Measurements from ENCODE around the gene NXNL1. TPM values are rescaled to one million over a fixed set of nuclear protein-coding genes. Genes with fewer than 3 reads are reported as not detected.

NXNL1 gene
- total and polyA plus RNA-seq, 7 donors: not detected

- WGBS, 2 donors: 65 to 72% methylated on average over 12 of the region's 12 CpGs
- Histone ChIP-seq H3K36me3 (peaks cover 0 to 3% (median 0%) of the 10 kb centered on the region in 4 donors), H3K27me3 (no peaks in the 10 kb centered on the region), H3K4me1 (peaks cover 0 to 44% (median 40%) of the 10 kb centered on the region in 4 donors), H3K27ac (peak overlapping the region; percentile 89 to 91 (median 90)), H3K4me3 (peak overlapping the region; percentile 72 to 90 (median 88)), H3K9me3 (no peaks in the 10 kb centered on the region)
- TF ChIP-seq CTCF (IDR thresholded peaks at IDR 0.05) (no peak), POLR2A (IDR thresholded peaks at IDR 0.05) (no peak), EP300 (IDR thresholded peaks at IDR 0.05) (no peak), POLR2AphosphoS5 (IDR thresholded peaks at IDR 0.05) (no peak)
- intact Hi-C loops (cut with DNase I): no loop called here
- DNase-seq: no peak
Measured at GRCh38 chr19:17471410-17472125, 10.8 kb upstream of the NXNL1 start.

- peak; percentile 100 for DNase-seq
- Histone ChIP-seq H3K4me1 (peaks cover 0 to 42% (median 33%) of the 10 kb centered on the region in 4 donors), H3K27ac (peak within 1 kb of the TSS; percentile 89 to 91 (median 90)), H3K4me3 (peak within 1 kb of the TSS; percentile 72 to 90 (median 88)), H3K9me3 (no peaks in the 10 kb centered on the region), H3K36me3 (peaks cover 0 to 3% (median 0%) of the 10 kb centered on the region in 4 donors), H3K27me3 (no peaks in the 10 kb centered on the region)
- intact Hi-C loops (cut with DNase I): loop anchor here (1.0 kb wide), 1 partner anchor 85 kb away; the partner anchor contains the start of gene COLGALT1
- 1% methylated on average over 67 of the region's 67 CpGs for WGBS, 2 donors
- peak in 3 of 4 donors; percentile 39 to 48 (median 46) for TF ChIP-seq POLR2AphosphoS5 (IDR thresholded peaks at IDR 0.05)
- no peak for TF ChIP-seq CTCF (IDR thresholded peaks at IDR 0.05)
Measured at GRCh38 chr19:17470068-17470841, 9.5 kb upstream of the NXNL1 start, which contains the start of gene SLC27A1. SLC27A1 (plus strand) TSS chr19:17470524; CDS start chr19:17470541, 17 bp downstream.

GRCh38 chr19:17469481-17470067, 8.8 kb upstream of the NXNL1 start:
- WGBS, 2 donors: 1% methylated on average over 31 of the region's 31 CpGs
- TF ChIP-seq POLR2AphosphoS5 (IDR thresholded peaks at IDR 0.05) (peak in 2 of 4 donors; percentile 25 to 28), EP300 (IDR thresholded peaks at IDR 0.05) (no peak), CTCF (IDR thresholded peaks at IDR 0.05) (no peak)
- Histone ChIP-seq H3K9me3 (no peaks in the 10 kb centered on the region), H3K27ac (peak overlapping the region; percentile 89 to 91 (median 90)), H3K4me3 (peak overlapping the region; percentile 72 to 90 (median 88)), H3K4me1 (peaks cover 0 to 38% (median 30%) of the 10 kb centered on the region in 4 donors), H3K27me3 (no peaks in the 10 kb centered on the region), H3K36me3 (peaks cover 0 to 3% (median 0%) of the 10 kb centered on the region in 4 donors)
- intact Hi-C loops (cut with DNase I): loop anchor here (1.0 to 10.0 kb wide), 4 partner anchors 43 to 245 kb away; partner anchors contain the start of genes COLGALT1, GTPBP3, OCEL1 and PGLS
- peak; percentile 99 for DNase-seq

GRCh38 chr19:17469092-17469480, 8.4 kb upstream of the NXNL1 start:
- WGBS, 2 donors: 4 to 15% methylated on average over 19 of the region's 19 CpGs
- H3K36me3 ChIP-seq: peaks cover 0 to 3% (median 0%) of the 10 kb centered on the region in 4 donors
- intact Hi-C loops (cut with DNase I): loop anchor here (2.0 to 10.0 kb wide), 3 partner anchors 43 to 244 kb away; partner anchors contain the start of genes GTPBP3, OCEL1 and PGLS
- peaks cover 0 to 38% (median 30%) of the 10 kb centered on the region in 4 donors for H3K4me1 ChIP-seq
- H3K9me3 ChIP-seq: no peaks in the 10 kb centered on the region
- H3K4me3 ChIP-seq: peak overlapping the region; percentile 72 to 90 (median 88)
- TF ChIP-seq EP300 (IDR thresholded peaks at IDR 0.05) (no peak), POLR2AphosphoS5 (IDR thresholded peaks at IDR 0.05) (no peak), POLR2A (IDR thresholded peaks at IDR 0.05) (no peak), CTCF (IDR thresholded peaks at IDR 0.05) (no peak)
- no peak for DNase-seq
- no peaks in the 10 kb centered on the region for H3K27me3 ChIP-seq
- H3K27ac ChIP-seq: peak overlapping the region; percentile 89 to 91 (median 90)

All from sigmoid colon (tissue), 7 donors.